ENCODE data around the gene OTUB2. TPM values are rescaled to one million over a fixed set of nuclear protein-coding genes. Genes with fewer than 3 reads are reported as not detected.

The OTUB2 gene
- total RNA-seq, 4 donors from 2014 or later = 0.21 to 0.66 (median 0.60) TPM; not detected in 1

- 70 to 78% methylated on average over 6 to 7 of the region's 7 CpGs for WGBS, 2 donors
- H3K27me3 ChIP-seq = no peaks in the 10 kb centered on the region
- H3K4me3 ChIP-seq = no peak overlapping the region
- peaks cover 0 to 7% (median 0%) of the 10 kb centered on the region in 3 donors for H3K36me3 ChIP-seq
- H3K9me3 ChIP-seq = no peaks in the 10 kb centered on the region
- peaks cover 0 to 10% (median 2%) of the 10 kb centered on the region in 4 donors for H3K4me1 ChIP-seq
- TF ChIP-seq POLR2A (IDR thresholded peaks at IDR 0.05) (no peak), EP300 (IDR thresholded peaks at IDR 0.05) (no peak)
- TF ChIP-seq, protein P1, sequence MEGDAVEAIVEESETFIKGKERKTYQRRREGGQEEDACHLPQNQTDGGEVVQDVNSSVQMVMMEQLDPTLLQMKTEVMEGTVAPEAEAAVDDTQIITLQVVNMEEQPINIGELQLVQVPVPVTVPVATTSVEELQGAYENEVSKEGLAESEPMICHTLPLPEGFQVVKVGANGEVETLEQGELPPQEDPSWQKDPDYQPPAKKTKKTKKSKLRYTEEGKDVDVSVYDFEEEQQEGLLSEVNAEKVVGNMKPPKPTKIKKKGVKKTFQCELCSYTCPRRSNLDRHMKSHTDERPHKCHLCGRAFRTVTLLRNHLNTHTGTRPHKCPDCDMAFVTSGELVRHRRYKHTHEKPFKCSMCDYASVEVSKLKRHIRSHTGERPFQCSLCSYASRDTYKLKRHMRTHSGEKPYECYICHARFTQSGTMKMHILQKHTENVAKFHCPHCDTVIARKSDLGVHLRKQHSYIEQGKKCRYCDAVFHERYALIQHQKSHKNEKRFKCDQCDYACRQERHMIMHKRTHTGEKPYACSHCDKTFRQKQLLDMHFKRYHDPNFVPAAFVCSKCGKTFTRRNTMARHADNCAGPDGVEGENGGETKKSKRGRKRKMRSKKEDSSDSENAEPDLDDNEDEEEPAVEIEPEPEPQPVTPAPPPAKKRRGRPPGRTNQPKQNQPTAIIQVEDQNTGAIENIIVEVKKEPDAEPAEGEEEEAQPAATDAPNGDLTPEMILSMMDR (IDR thresholded peaks at IDR 0.05) = no peak
- no peak for DNase-seq (ENCODE audit: low spot score in 2 of 2)
- H3K27ac ChIP-seq = no peak overlapping the region
Observed at GRCh38 chr14:94038510-94038909, 12.4 kb downstream of the OTUB2 start.

DNA sequence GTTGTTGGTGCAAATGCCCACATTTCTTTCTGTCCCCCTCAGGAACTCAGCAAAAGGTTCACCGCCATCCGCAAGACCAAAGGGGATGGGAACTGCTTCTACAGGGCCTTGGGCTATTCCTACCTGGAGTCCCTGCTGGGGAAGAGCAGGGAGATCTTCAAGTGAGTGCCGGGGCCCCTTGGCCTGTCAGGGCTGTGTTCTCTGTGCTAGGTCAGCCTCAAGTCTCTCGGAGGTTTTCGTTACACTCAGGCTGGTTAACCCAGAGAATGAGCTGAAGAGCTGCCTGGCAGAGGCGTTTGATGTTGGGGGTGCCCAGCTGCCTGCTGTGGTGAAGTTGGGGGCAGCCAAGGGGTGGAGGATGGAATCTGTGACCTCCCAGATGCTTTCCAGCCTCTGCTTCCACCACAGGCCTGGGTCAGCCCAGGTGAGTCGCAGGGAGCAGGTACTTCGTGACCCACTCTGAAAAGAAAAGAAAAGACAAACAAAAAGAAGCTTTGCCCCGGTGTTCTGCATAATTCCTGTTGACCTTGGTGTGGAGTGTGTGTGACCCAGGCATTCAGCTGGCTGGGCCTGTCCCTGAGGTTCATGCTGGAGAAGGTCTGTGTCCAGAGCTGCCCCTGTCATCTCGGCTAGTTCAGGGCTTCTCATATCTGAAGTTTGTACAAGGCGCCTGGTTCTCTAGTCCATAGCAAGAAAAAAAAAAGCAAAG lies 12.9 kb downstream of the OTUB2 start:
- no peak for TF ChIP-seq EP300 (IDR thresholded peaks at IDR 0.05)
- no peak for TF ChIP-seq POLR2A (IDR thresholded peaks at IDR 0.05)
- TF ChIP-seq, protein P1 (IDR thresholded peaks at IDR 0.05) = no peak
- Histone ChIP-seq H3K9me3 (no peaks in the 10 kb centered on the region), H3K27ac (no peak overlapping the region), H3K27me3 (no peaks in the 10 kb centered on the region), H3K36me3 (peaks cover 0 to 13% (median 0%) of the 10 kb centered on the region in 3 donors), H3K4me3 (no peak overlapping the region), H3K4me1 (peaks cover 0 to 10% (median 2%) of the 10 kb centered on the region in 4 donors)
- 87 to 88% methylated on average over 7 to 11 of the region's 11 CpGs for WGBS, 2 donors
- no peak for DNase-seq (ENCODE audit: low spot score in 2 of 2)

DNA sequence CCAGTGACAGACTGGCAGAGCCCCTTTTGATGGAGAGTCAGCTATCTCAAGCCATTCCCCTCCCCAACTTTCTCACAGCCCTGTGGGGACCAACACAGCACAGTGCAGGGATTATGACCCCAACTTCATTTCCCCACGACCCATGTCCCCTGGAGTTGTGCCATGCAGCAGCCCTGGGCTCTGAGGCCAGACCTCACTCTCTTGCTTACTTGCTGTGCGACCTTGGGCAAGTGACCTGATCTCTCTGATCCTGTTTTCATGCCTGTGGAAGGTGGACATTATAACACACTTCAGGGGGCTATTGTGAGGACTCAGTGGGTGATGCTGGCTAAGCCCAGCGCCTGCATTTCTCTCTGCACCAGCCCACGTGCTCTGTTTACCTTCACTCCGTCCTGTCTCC lies 14.1 kb downstream of the OTUB2 start:
- DNase-seq (ENCODE audit: low spot score in 2 of 2) = no peak
- 77 to 86% methylated on average over 5 of the region's 5 CpGs for WGBS, 2 donors
- TF ChIP-seq, protein P1 (IDR thresholded peaks at IDR 0.05) = no peak
- no peak for TF ChIP-seq EP300 (IDR thresholded peaks at IDR 0.05)
- no peak for TF ChIP-seq POLR2A (IDR thresholded peaks at IDR 0.05)
- Histone ChIP-seq H3K27me3 (no peaks in the 10 kb centered on the region), H3K4me1 (peaks cover 0 to 10% (median 2%) of the 10 kb centered on the region in 4 donors), H3K36me3 (peaks cover 0 to 24% (median 0%) of the 10 kb centered on the region in 3 donors), H3K27ac (no peak overlapping the region), H3K9me3 (no peaks in the 10 kb centered on the region), H3K4me3 (no peak overlapping the region)

DNA sequence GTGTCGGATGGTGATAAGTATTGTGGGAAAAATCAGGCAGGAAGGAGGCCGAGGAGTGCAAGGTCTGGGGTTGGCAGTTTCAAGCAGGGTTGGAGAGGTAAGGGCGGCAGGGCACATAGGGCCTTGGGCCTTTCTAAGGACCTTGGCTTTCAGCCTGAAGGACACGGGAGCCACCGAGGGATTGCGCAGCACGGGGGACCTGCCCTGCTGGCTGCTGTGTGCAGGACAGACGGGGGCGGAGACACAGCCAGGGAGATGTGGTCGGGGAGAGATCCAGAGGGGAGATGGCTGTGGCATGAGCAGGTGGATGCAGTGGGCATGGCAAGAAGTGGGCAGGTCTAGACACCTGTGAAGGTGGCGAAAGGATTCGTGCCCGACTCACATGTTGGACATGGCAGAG lies 14.7 kb downstream of the OTUB2 start:
- no peak for DNase-seq (ENCODE audit: low spot score in 2 of 2)
- 88 to 91% methylated on average over 13 of the region's 13 CpGs for WGBS, 2 donors
- H3K4me1 ChIP-seq = peaks cover 0 to 10% (median 2%) of the 10 kb centered on the region in 4 donors
- no peaks in the 10 kb centered on the region for H3K9me3 ChIP-seq
- TF ChIP-seq POLR2A (IDR thresholded peaks at IDR 0.05) (no peak), EP300 (IDR thresholded peaks at IDR 0.05) (no peak)
- TF ChIP-seq, protein P1 (IDR thresholded peaks at IDR 0.05) = no peak
- no peaks in the 10 kb centered on the region for H3K27me3 ChIP-seq
- H3K4me3 ChIP-seq = no peak overlapping the region
- H3K36me3 ChIP-seq = peaks cover 0 to 30% (median 0%) of the 10 kb centered on the region in 3 donors
- H3K27ac ChIP-seq = no peak overlapping the region

DNA sequence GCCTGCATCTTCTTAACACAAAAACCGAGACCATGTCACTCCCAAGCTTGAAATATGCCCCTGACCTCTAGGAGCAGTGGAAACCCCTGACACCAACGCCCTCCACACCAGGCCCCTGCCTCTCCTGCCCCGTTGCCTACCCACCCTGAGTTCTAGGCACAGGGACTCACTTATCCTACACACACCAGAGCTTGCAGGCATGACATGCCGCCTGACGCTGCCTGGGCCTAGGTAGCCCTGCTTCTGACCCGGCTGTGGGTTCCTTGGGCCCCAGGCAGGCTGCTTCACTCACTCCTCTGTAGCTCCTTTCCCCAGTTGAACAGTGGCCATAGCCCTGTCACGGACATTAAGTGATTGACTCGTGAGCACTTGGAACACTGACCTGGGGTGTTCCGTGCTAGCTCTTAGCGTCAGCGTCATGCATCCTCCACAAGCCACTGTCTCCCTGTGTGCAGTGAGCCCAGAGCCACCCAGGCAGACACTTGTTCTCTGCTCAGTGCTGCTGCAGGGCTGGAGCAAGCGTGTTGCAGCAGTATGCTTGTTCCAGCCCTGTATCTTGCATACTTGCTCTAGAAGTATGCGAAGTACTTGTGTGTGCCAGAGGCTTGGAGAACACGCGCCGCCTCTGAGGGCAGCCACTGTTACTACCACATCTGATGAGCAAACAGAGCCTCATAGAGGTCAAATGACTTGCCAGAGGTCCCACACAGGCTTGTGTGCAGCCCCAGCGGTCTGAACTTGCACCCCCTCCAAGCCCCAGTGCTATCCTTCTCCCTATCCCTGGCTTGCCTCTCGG lies 15.6 kb downstream of the OTUB2 start:
- H3K27me3 ChIP-seq = no peaks in the 10 kb centered on the region
- TF ChIP-seq POLR2A (IDR thresholded peaks at IDR 0.05) (no peak), EP300 (IDR thresholded peaks at IDR 0.05) (no peak)
- TF ChIP-seq, protein P1 (IDR thresholded peaks at IDR 0.05) = no peak

More for the DNA sequence above, 15.6 kb downstream of the OTUB2 start:
- no peaks in the 10 kb centered on the region for H3K9me3 ChIP-seq
- 61 to 65% methylated on average over 14 to 18 of the region's 18 CpGs for WGBS, 2 donors
- H3K27ac ChIP-seq = no peak overlapping the region
- no peak overlapping the region for H3K4me3 ChIP-seq
- H3K4me1 ChIP-seq = peaks cover 0 to 10% (median 2%) of the 10 kb centered on the region in 4 donors
- peaks cover 0 to 39% (median 0%) of the 10 kb centered on the region in 3 donors for H3K36me3 ChIP-seq
- no peak for DNase-seq (ENCODE audit: low spot score in 2 of 2)
